Nephron (organoid): ENCODE data around the gene FAM117B.

Experiments used
- H3K27ac Mint-ChIP-seq, 3 experiments: 2 replicates each; pipeline ENCODE4 v1.8.0; 2020; ENCODE audit warnings: mixed read lengths in 3 of 3, mild to moderate bottlenecking in 2 of 3, moderate library complexity in 1 of 3
- H3K27me3 Mint-ChIP-seq: 2 replicates; pipeline ENCODE4 v1.8.0; 2021; ENCODE audit warnings: low read depth, mild to moderate bottlenecking, moderate library complexity, mixed read lengths
- H3K36me3 Mint-ChIP-seq: 2 replicates; pipeline ENCODE4 v1.8.0; 2020; ENCODE audit warnings: low read depth, mixed read lengths
- H3K4me1 Mint-ChIP-seq: 2 replicates; pipeline ENCODE4 v1.8.0; 2020; ENCODE audit warnings: mixed read lengths
- H3K4me3 Mint-ChIP-seq, 3 experiments: 2 replicates each; pipeline ENCODE4 v1.8.0; 2020; ENCODE audit warnings: mild to moderate bottlenecking in 3 of 3, mixed read lengths in 3 of 3, moderate library complexity in 2 of 3
- H3K9me3 Mint-ChIP-seq: 2 replicates; pipeline ENCODE4 v1.8.0; 2020; ENCODE audit warnings: mixed read lengths
- CTCF ChIP-seq, 3 experiments: fragments of 200-600 bp; sonication (generic); IDR thresholded peaks; one replicate each; pipeline ENCODE4 v1.5.0; 2021; ENCODE audit warnings: antibody characterized with exemption in 3 of 3; ENCODE audit not compliant: unreplicated experiment in 3 of 3

The FAM117B gene

DNA sequence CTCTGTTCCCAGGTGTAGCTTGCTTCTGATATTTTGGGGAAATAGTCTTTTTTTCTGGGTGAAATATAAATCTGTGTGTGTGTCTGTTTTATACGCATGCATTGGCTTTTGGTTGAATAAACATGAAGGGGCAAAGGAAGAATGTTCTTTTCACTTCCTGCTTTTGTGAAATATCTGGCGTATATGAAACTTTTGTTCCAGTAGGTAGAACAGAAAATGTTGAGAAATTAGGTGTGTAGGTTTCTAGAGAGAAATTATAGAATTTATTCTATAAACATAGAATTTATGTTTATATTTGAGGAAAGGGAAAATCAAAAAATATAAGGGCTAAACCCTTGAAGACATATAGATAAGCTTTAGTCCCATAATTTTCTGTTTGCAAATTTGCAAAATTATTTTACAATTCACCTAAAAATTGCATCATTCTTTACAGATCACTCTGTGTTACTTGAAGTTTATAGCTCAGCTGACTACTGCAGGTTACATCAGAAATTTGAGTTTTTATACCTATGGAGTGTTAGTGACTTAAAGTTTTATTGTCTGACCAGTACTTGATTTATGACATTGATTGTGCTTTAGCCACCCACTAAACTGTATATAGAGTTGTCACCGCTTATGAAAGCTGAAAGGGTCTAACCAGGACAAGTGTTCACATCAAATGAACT lies 116.1 kb downstream of the FAM117B start:
- H3K27me3 Mint-ChIP-seq, result no peaks in the 10 kb centered on the region
- H3K4me1 Mint-ChIP-seq, result no peaks in the 10 kb centered on the region
- H3K36me3 Mint-ChIP-seq, result peaks cover 69% of the 10 kb centered on the region
- peaks cover 25% of the 10 kb centered on the region for H3K9me3 Mint-ChIP-seq
- H3K4me3 Mint-ChIP-seq, result no peak overlapping the region
- H3K27ac Mint-ChIP-seq, result no peak overlapping the region
- no peak for TF ChIP-seq CTCF (IDR thresholded peaks at IDR 0.05; ENCODE audit: unreplicated experiment in 3 of 3)

GRCh38 chr2:202752071-202752470 lies 117.3 kb downstream of the FAM117B start:
- Mint-ChIP-seq H3K4me1 (no peaks in the 10 kb centered on the region), H3K9me3 (peaks cover 13% of the 10 kb centered on the region), H3K36me3 (peaks cover 69% of the 10 kb centered on the region), H3K27me3 (no peaks in the 10 kb centered on the region), H3K4me3 (no peak overlapping the region), H3K27ac (no peak overlapping the region)
- TF ChIP-seq CTCF (IDR thresholded peaks at IDR 0.05; ENCODE audit: unreplicated experiment in 3 of 3), result no peak

DNA sequence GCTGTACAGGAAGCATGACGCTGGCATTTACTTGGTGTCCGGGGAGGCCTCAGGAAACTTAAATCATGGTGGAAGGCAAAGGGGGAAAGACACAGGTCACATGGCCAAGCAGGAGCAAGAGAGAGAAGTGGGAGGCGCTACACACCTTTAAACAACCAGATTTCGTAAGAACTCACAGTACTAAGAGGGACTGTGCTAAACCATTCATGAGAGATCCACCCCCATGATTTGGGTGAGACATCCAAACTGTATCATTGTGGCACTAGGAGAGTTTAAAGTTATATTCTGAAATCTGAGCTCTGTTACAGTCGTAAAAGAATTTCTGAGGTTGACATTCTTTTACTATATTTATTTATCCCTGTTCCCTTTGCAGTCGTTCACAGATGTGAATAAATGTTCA lies 120.2 kb downstream of the FAM117B start:
- Mint-ChIP-seq H3K27me3 (no peaks in the 10 kb centered on the region), H3K9me3 (peaks cover 6% of the 10 kb centered on the region), H3K4me1 (no peaks in the 10 kb centered on the region), H3K4me3 (no peak overlapping the region), H3K27ac (peak overlapping the region in 1 of 3 experiments; percentile 8), H3K36me3 (peaks cover 66% of the 10 kb centered on the region)
- TF ChIP-seq CTCF (IDR thresholded peaks at IDR 0.05; ENCODE audit: unreplicated experiment in 3 of 3), result no peak

DNA sequence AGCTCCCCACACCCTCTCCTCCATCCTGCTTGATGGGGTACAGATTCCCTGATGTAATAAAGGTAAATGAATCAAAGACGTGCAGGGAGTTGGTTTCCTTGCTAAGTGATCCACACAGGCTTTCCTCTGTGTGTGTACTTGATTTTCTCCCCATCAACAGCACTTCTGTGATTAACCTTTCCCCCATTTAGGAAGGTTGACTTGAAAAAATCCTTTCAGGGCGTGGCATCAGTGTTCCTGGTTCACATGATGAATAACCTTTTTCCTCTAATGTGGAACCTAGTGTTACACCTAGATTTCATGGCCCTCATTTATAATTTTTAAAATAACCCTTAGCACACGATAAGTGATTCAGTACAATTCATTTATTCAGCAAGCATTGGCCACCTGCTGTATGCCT lies 121.8 kb downstream of the FAM117B start:
- H3K4me1 Mint-ChIP-seq, result no peaks in the 10 kb centered on the region
- H3K36me3 Mint-ChIP-seq, result peaks cover 77% of the 10 kb centered on the region
- H3K27ac Mint-ChIP-seq, result no peak overlapping the region
- H3K27me3 Mint-ChIP-seq, result no peaks in the 10 kb centered on the region
- no peak for TF ChIP-seq CTCF (IDR thresholded peaks at IDR 0.05; ENCODE audit: unreplicated experiment in 3 of 3)
- H3K9me3 Mint-ChIP-seq, result peaks cover 6% of the 10 kb centered on the region
- H3K4me3 Mint-ChIP-seq, result no peak overlapping the region

- Mint-ChIP-seq H3K27ac (no peak overlapping the region), H3K36me3 (peaks cover 76% of the 10 kb centered on the region), H3K4me3 (no peak overlapping the region), H3K4me1 (peaks cover 3% of the 10 kb centered on the region), H3K9me3 (peaks cover 4% of the 10 kb centered on the region), H3K27me3 (no peaks in the 10 kb centered on the region)
- TF ChIP-seq CTCF (IDR thresholded peaks at IDR 0.05; ENCODE audit: unreplicated experiment in 3 of 3), result no peak
Observed at GRCh38 chr2:202757339-202757738, 122.6 kb downstream of the FAM117B start.

DNA sequence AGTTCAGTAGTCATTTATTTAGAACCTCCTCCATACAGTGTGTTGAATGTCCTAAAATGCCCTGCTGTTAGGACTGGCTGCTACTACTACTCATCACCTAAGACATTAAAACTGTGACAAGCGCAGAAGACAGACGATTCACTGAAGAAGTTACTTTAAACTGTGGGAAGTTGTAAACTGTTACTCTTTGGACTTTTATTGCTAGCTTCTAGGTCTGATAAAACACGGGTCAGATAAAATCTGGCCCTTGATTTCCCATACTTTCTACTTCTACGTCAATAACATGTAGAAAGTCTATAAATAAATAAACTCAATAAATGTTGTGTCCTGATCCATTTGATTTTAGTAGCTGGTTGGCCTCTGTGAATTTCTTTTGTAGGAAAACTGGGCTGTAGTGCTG lies 123.4 kb downstream of the FAM117B start:
- H3K4me3 Mint-ChIP-seq, result no peak overlapping the region
- H3K27ac Mint-ChIP-seq, result no peak overlapping the region
- no peak for TF ChIP-seq CTCF (IDR thresholded peaks at IDR 0.05; ENCODE audit: unreplicated experiment in 3 of 3)
- no peaks in the 10 kb centered on the region for H3K27me3 Mint-ChIP-seq
- peaks cover 9% of the 10 kb centered on the region for H3K4me1 Mint-ChIP-seq
- H3K9me3 Mint-ChIP-seq, result peaks cover 4% of the 10 kb centered on the region
- peaks cover 78% of the 10 kb centered on the region for H3K36me3 Mint-ChIP-seq
